HepG2 (cell line): ENCODE data around the gene EHD1. TPM values are rescaled to one million over a fixed set of nuclear protein-coding genes. Genes with fewer than 3 reads are reported as not detected.
A peak's percentile ranks its signal among the peaks of the same experiment; 100 is the strongest.

Experiments
- HNF4G ChIP-seq, 2 experiments: sonication (generic) in 1 of 2; formaldehyde crosslinking in 1 of 2; IDR thresholded peaks; 2 replicates each; pipeline versions ENCODE4 v1.4.0 to v1.6.1; 2011 to 2020; ENCODE audit warnings: borderline replicate concordance in 2 of 2, low read depth in 2 of 2, mild to moderate bottlenecking in 2 of 2, low read length in 1 of 2, missing genetic modification reagents in 1 of 2, moderate library complexity in 1 of 2
- ISX ChIP-seq: sonication (generic); formaldehyde crosslinking; conservative IDR thresholded peaks from 2 replicates; pipeline ENCODE4 v1.5.0; 2020; ENCODE audit warnings: missing genetic modification reagents
- NR2F6 ChIP-seq, 2 experiments: IDR thresholded peaks; 2 replicates each; pipeline ENCODE4 v1.6.1; 2016; ENCODE audit warnings: antibody characterized with exemption in 1 of 2, mild to moderate bottlenecking in 1 of 2
- PAX8 ChIP-seq: sonication (generic); formaldehyde crosslinking; IDR thresholded peaks from 2 replicates; pipeline ENCODE4 v1.8.0; 2022; ENCODE audit warnings: mild to moderate bottlenecking, missing genetic modification reagents, borderline replicate concordance
- POLR2A ChIP-seq, 2 experiments: IDR thresholded peaks; 2 replicates each; pipeline ENCODE4 v1.6.1; 2011; ENCODE audit warnings: low read depth in 2 of 2, low read length in 2 of 2, mild to moderate bottlenecking in 1 of 2, moderate library complexity in 1 of 2; ENCODE audit not compliant: insufficient read depth in 1 of 2
- SMAD3 ChIP-seq: sonication (generic); formaldehyde crosslinking; IDR thresholded peaks from 2 replicates; pipeline ENCODE4 v1.4.0; 2020; ENCODE audit warnings: missing genetic modification reagents
- SOX13 ChIP-seq, 3 experiments: fragments of 450-650 bp in 1 of 3; sonication (generic) in 1 of 3; formaldehyde crosslinking in 1 of 3; IDR thresholded peaks in 2 of 3; conservative IDR thresholded peaks in 1 of 3; 2 replicates each; pipeline versions ENCODE4 v1.5.0 to v1.6.1; 2016 to 2020; ENCODE audit warnings: antibody characterized with exemption in 1 of 3, mild to moderate bottlenecking in 1 of 3, missing compliant biosample characterization in 1 of 3, missing genetic modification reagents in 1 of 3, moderate library complexity in 1 of 3
- SRSF1 ChIP-seq: fragments of 200-400 bp; formaldehyde crosslinking; optimal IDR thresholded peaks from 2 replicates; pipeline ENCODE3; 2017; ENCODE audit warnings: mild to moderate bottlenecking, low read depth, low read length, moderate library complexity
- TFDP1 ChIP-seq: IDR thresholded peaks from 2 replicates; pipeline ENCODE4 v1.6.1; 2016; ENCODE audit warnings: missing compliant biosample characterization, missing genetic modification reagents, borderline replicate concordance
- ZBTB38 ChIP-seq: sonication (generic); formaldehyde crosslinking; IDR thresholded peaks from 2 replicates; pipeline ENCODE4 v1.5.1; 2020; ENCODE audit warnings: mild to moderate bottlenecking, missing genetic modification reagents
- polyA plus RNA-seq, 8 experiments: library from polyadenylated mRNA; depleted of rRNA in 3 of 8; stranded (reverse) in 7 of 8; unstranded in 1 of 8; fragments of >200 nt; fragmentation: Illumina TruSeq in 4 of 8; extraction: Trizol in 4 of 8; gene quantifications; 2 replicates each; pipeline versions ENCODE4 v1.2.1 to v1.2.3, GENCODE V29; 2011 to 2016; ENCODE audit warnings: low read depth in 4 of 8, missing spikeins in 1 of 8, mixed read lengths in 1 of 8; ENCODE audit not compliant: insufficient read depth in 1 of 8
- total RNA-seq, 5 experiments: library from RNA; depleted of rRNA; stranded (reverse); fragments of >200 nt; fragmentation: Illumina TruSeq; extraction: Trizol; gene quantifications; 2 replicates each; pipeline ENCODE4 v1.2.3, GENCODE V29; 2016; ENCODE audit warnings: low read depth in 1 of 5
- TF ChIP-seq, protein P1 (sequence below): sonication (generic); formaldehyde crosslinking; IDR thresholded peaks from 2 replicates; pipeline ENCODE4 v1.8.1; 2023; ENCODE audit warnings: mild to moderate bottlenecking, missing genetic modification reagents
- TF ChIP-seq, protein P2 (sequence below): sonication (generic); formaldehyde crosslinking; conservative IDR thresholded peaks from 2 replicates; pipeline ENCODE4 v1.4.0; 2020; ENCODE audit warnings: mild to moderate bottlenecking, missing genetic modification reagents, moderate library complexity
- TF ChIP-seq, protein P3 (sequence below): sonication (generic); formaldehyde crosslinking; conservative IDR thresholded peaks from 2 replicates; pipeline ENCODE4 v1.8.1; 2023; ENCODE audit warnings: missing genetic modification reagents

Gene EHD1
- total and polyA plus RNA-seq, 2 of the 13 experiments (the other 11 are each of a cell fraction or from before 2014, with no cell fraction given) = 23.6 to 26.6 TPM

DNA sequence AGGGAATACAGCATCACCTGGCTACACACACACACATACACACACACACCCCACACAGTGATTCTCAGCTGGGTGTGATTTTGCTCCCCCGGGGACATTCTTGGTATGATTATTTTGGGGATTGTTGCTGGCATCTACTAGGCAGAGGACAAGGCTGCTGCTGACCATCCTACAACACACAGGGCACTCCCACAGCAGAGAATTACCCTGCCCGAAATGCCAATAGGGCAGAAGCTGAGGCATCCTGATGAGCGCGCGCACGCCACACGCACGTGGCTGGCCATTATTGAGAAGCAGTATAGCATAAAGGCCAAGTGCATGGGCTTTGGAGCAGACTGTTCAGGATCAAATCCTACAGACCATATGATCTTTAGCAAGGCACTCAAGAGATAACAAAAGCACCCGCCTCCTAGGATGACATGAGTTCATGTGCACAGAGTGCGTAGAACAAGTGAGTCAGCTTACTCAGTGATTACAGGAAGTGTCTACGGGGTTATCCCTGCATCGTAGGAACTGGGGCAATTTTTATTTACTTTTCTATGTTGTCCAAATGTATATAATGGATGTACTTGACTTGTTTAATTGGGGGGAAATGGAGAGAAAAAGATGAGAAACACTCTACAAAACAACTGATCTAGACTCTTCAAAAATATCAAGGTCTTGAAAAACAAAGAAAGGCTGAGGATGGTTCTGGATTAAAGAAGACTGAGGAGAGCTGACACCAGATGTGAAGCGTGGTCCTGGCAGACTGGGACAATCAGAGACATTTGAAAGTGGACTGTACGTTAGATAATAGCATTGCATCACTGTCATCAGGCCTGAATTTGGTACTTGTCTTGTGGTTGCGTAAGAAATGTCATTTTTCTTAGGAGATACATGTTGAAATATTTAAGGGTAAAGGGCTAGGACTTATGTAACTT lies 7.2 kb upstream of the EHD1 start (continued):
- no peak for TF ChIP-seq HNF4G (IDR thresholded peaks at IDR 0.05; ENCODE audit: borderline replicate concordance, low read depth, low read length)
- TF ChIP-seq HNF4G (CRISPR knock-in tag; IDR thresholded peaks at IDR 0.05; ENCODE audit: borderline replicate concordance, low read depth) = 0 out of 2 replicates have a peak, but pooled peaks have one; percentile 20
- TF ChIP-seq, protein P1, sequence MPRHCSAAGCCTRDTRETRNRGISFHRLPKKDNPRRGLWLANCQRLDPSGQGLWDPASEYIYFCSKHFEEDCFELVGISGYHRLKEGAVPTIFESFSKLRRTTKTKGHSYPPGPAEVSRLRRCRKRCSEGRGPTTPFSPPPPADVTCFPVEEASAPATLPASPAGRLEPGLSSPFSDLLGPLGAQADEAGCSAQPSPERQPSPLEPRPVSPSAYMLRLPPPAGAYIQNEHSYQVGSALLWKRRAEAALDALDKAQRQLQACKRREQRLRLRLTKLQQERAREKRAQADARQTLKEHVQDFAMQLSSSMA (CRISPR knock-in tag) = no peak
- TF ChIP-seq PAX8 (CRISPR knock-in tag) = no peak
- no peak for TF ChIP-seq SMAD3 (CRISPR knock-in tag)
- TF ChIP-seq NR2F6 (IDR thresholded peaks at IDR 0.05) = peak; percentile 28; the same call in 1 of the 2 replicates
- TF ChIP-seq NR2F6 (CRISPR knock-in tag; IDR thresholded peaks at IDR 0.05) = 0 out of 2 replicates have a peak, but pooled peaks have one; percentile 8
- 0 out of 2 replicates have a peak, but pooled peaks have one; percentile 20 for TF ChIP-seq ZBTB38
- peak; percentile 29; the same call in 1 of the 2 replicates for TF ChIP-seq SOX13 (IDR thresholded peaks at IDR 0.05)
- peak in 1 of 2 experiments; percentile 64; a peak in 2 of 4 replicates for TF ChIP-seq SOX13 (CRISPR knock-in tag; conservative IDR thresholded peaks at IDR 0.05 in 1 of 2, IDR thresholded peaks at IDR 0.05 in 1 of 2)
- TF ChIP-seq POLR2A (IDR thresholded peaks at IDR 0.05; ENCODE audit: insufficient read depth in 1 of 2, low read depth in 2 of 2, low read length in 2 of 2) = no peak
- TF ChIP-seq, protein P2, sequence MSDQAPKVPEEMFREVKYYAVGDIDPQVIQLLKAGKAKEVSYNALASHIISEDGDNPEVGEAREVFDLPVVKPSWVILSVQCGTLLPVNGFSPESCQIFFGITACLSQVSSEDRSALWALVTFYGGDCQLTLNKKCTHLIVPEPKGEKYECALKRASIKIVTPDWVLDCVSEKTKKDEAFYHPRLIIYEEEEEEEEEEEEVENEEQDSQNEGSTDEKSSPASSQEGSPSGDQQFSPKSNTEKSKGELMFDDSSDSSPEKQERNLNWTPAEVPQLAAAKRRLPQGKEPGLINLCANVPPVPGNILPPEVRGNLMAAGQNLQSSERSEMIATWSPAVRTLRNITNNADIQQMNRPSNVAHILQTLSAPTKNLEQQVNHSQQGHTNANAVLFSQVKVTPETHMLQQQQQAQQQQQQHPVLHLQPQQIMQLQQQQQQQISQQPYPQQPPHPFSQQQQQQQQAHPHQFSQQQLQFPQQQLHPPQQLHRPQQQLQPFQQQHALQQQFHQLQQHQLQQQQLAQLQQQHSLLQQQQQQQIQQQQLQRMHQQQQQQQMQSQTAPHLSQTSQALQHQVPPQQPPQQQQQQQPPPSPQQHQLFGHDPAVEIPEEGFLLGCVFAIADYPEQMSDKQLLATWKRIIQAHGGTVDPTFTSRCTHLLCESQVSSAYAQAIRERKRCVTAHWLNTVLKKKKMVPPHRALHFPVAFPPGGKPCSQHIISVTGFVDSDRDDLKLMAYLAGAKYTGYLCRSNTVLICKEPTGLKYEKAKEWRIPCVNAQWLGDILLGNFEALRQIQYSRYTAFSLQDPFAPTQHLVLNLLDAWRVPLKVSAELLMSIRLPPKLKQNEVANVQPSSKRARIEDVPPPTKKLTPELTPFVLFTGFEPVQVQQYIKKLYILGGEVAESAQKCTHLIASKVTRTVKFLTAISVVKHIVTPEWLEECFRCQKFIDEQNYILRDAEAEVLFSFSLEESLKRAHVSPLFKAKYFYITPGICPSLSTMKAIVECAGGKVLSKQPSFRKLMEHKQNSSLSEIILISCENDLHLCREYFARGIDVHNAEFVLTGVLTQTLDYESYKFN (CRISPR knock-in tag) = peak; percentile 66
- TF ChIP-seq TFDP1 (CRISPR knock-in tag) = no peak
- no peak for TF ChIP-seq SRSF1
- no peak for TF ChIP-seq ISX
- TF ChIP-seq, protein P3, sequence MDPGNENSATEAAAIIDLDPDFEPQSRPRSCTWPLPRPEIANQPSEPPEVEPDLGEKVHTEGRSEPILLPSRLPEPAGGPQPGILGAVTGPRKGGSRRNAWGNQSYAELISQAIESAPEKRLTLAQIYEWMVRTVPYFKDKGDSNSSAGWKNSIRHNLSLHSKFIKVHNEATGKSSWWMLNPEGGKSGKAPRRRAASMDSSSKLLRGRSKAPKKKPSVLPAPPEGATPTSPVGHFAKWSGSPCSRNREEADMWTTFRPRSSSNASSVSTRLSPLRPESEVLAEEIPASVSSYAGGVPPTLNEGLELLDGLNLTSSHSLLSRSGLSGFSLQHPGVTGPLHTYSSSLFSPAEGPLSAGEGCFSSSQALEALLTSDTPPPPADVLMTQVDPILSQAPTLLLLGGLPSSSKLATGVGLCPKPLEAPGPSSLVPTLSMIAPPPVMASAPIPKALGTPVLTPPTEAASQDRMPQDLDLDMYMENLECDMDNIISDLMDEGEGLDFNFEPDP (CRISPR knock-in tag) = no peak
